Stomach (tissue), 9 donors: ENCODE measurements around the gene CDHR3. TPM values are rescaled to one million over a fixed set of nuclear protein-coding genes. Genes with fewer than 3 reads are reported as not detected.

Experiments
- DNase-seq, 2 donors: peaks; one replicate each; pipeline versions ENCODE4 v3.0.0 to v3.0.0-alpha.2; 2013 to 2019
- H3K27ac ChIP-seq, 5 donors: fragments of 200-600 bp in 4 of 5; sonication (generic) in 4 of 5; one replicate each; pipeline ENCODE4 v1.5.1; 2013 to 2019; ENCODE audit warnings: mild to moderate bottlenecking in 1 of 5, moderate library complexity in 1 of 5
- H3K27me3 ChIP-seq, 3 donors: fragments of 200-600 bp; sonication (generic); one replicate each; pipeline ENCODE4 v1.5.1; 2017 to 2019; ENCODE audit warnings: mixed run types in 1 of 3
- H3K36me3 ChIP-seq, 4 donors: fragments of 200-600 bp; sonication (generic); 1 replicate in 3 of 4; 2 replicates in 1 of 4; pipeline ENCODE4 v1.5.1; 2016 to 2019
- H3K4me1 ChIP-seq, 4 donors: fragments of 200-600 bp; sonication (generic); one replicate each; pipeline ENCODE4 v1.5.1; 2016 to 2019
- H3K4me3 ChIP-seq, 4 donors: fragments of 200-600 bp; sonication (generic) in 3 of 4; one replicate each; pipeline ENCODE4 v1.5.1; 2016 to 2019; ENCODE audit warnings: mild to moderate bottlenecking in 1 of 4
- H3K9me3 ChIP-seq, 4 donors: fragments of 200-600 bp; sonication (generic); one replicate each; pipeline ENCODE4 v1.5.1; 2016 to 2019
- CTCF ChIP-seq, 7 experiments: fragments of 450-650 bp in 4 of 7; fragments of 200-600 bp in 3 of 7; sonication (generic) in 3 of 7; IDR thresholded peaks; one replicate each; pipeline ENCODE4 v1.5.1; 2016 to 2019; ENCODE audit warnings: antibody characterized with exemption in 7 of 7, control low read depth in 2 of 7, mild to moderate bottlenecking in 1 of 7
- EP300 ChIP-seq: sonication (generic); formaldehyde crosslinking; IDR thresholded peaks from one replicate; pipeline ENCODE4 v1.6.1; 2017; ENCODE audit warnings: antibody characterized with exemption
- POLR2A ChIP-seq, 4 donors: fragments of 450-650 bp; IDR thresholded peaks; one replicate each; pipeline ENCODE4 v1.6.1; 2016; ENCODE audit warnings: antibody characterized with exemption in 4 of 4, control low read depth in 2 of 4, mild to moderate bottlenecking in 1 of 4, moderate library complexity in 1 of 4
- POLR2AphosphoS5 ChIP-seq, 3 donors: sonication (generic); formaldehyde crosslinking; IDR thresholded peaks; one replicate each; pipeline ENCODE4 v1.6.1; 2016; ENCODE audit warnings: antibody characterized with exemption in 3 of 3
- WGBS, 5 donors: extraction: QIAGEN DNeasy Blood & Tissue Kit in 3 of 5; methylation state at CpG; one replicate each; pipeline versions ENCODE4 v1.1.5 to v1.1.7; 2013 to 2018; 5-methylcytosine and 5-hydroxymethylcytosine counted together
- intact Hi-C: fragments of 100-400 bp; cut with DNase I; formaldehyde crosslinking; loops from one replicate; pipeline ENCODE4 v1.15.1; 2023; ENCODE audit warnings: low total_unique reads
- polyA plus RNA-seq, 3 donors: library from polyadenylated mRNA; stranded (reverse); fragments of 200-250 nt; gene quantifications; one replicate each; pipeline ENCODE4 v1.2.3, GENCODE V29; 2013
- total RNA-seq, 5 donors: library from RNA; depleted of rRNA; stranded (reverse); fragments of >200 nt; gene quantifications; one replicate each; pipeline versions ENCODE4 v1.1.0 to v1.2.3, GENCODE V29; 2014 to 2016
- donor health status: healthy with polysubstance abuse.
- donor health status: Bipolar disorder and iron deficiency.
- donor health status: healthy.

The CDHR3 gene
- total and polyA plus RNA-seq, 8 donors: 1.2 to 62.5 (median 10.6) TPM

DNA sequence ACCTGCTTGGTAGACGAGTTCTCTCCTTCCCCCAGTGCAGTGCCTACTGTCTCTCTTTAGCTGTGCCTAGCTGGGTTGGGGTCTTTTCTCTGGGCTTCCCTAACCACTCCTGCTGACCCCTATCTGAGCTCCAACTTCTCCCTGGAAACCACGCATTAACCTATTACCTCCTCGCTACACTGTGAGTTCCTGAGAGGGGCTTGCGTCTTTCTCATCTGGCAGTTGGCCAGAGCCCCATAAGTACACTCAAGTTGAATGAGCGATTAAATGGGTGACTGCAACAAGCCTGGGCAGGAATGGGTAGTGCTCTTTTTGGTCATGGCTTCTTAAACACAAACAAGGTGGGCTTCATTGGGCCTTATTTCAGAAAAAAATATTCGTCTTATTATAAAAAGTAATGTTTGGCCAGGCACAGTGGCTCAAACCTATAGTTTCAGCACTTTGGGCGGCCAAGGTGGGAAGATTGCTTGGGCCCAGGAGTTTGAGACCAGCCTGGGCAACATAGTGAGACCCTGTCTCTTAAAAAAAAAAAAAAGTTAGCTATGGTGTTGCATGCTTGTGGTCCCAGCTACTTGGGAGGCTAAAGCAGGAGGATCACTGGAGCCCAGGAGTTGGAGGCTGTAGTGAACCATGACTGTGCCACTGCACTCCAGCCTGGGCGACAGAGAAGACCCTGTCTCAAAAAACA lies 107.6 kb downstream of the CDHR3 start:
- Histone ChIP-seq H3K9me3 (no peaks in the 10 kb centered on the region), H3K27me3 (no peaks in the 10 kb centered on the region), H3K36me3 (no peaks in the 10 kb centered on the region), H3K4me3 (no peak overlapping the region), H3K4me1 (peaks cover 40 to 66% (median 53%) of the 10 kb centered on the region in 4 donors), H3K27ac (peak overlapping the region; percentile 76 to 88 (median 82))
- no peak for DNase-seq
- 79 to 89% (median 83%) methylated on average over 7 to 8 of the region's 8 CpGs for WGBS, 5 donors
- intact Hi-C loops: no loop called here
- TF ChIP-seq CTCF (IDR thresholded peaks at IDR 0.05) (no peak), POLR2A (IDR thresholded peaks at IDR 0.05) (no peak), POLR2AphosphoS5 (IDR thresholded peaks at IDR 0.05) (no peak), EP300 (no peak)

DNA sequence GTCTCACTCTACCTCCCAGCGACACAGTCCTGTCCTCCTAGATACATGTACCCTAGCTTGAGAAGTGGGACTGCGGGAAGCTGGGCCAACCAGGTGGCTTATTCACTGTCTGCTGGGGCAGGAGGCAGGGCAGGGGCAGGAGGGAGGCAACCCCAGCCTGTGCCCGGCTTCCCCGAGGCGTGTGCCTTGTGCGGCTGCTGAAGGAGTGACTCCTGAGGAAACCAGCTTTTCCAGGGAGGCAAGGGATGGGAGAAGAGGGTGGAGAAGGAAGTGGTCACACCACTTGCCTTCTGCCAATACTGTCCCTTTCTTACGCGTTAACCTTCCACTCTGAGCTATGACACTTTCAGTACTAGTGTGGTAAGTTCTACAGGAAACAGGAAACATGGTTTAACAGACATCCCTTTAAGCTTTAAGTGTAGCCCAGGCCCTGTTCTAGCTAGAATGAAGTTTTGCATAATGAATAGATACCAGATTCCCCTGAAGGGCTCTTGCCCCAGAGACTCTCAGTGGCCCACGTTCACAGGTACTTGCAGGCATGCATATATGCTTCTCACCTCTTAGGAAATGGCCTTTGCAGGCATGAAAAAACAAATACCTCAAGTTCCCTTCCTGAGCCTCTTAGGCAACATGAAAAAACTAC lies 108.4 kb downstream of the CDHR3 start:
- Histone ChIP-seq H3K4me3 (no peak overlapping the region), H3K27me3 (no peaks in the 10 kb centered on the region), H3K9me3 (no peaks in the 10 kb centered on the region), H3K4me1 (peaks cover 33 to 58% (median 46%) of the 10 kb centered on the region in 4 donors), H3K27ac (peak overlapping the region; percentile 76 to 88 (median 84)), H3K36me3 (no peaks in the 10 kb centered on the region)
- WGBS, 5 donors: 24 to 53% (median 31%) methylated on average over 9 of the region's 9 CpGs
- peak in 2 of 3 donors; percentile 87 to 90 for TF ChIP-seq POLR2AphosphoS5 (IDR thresholded peaks at IDR 0.05)
- no peak for TF ChIP-seq EP300
- intact Hi-C loops: no loop called here
- DNase-seq: peak; percentile 71 to 87

DNA sequence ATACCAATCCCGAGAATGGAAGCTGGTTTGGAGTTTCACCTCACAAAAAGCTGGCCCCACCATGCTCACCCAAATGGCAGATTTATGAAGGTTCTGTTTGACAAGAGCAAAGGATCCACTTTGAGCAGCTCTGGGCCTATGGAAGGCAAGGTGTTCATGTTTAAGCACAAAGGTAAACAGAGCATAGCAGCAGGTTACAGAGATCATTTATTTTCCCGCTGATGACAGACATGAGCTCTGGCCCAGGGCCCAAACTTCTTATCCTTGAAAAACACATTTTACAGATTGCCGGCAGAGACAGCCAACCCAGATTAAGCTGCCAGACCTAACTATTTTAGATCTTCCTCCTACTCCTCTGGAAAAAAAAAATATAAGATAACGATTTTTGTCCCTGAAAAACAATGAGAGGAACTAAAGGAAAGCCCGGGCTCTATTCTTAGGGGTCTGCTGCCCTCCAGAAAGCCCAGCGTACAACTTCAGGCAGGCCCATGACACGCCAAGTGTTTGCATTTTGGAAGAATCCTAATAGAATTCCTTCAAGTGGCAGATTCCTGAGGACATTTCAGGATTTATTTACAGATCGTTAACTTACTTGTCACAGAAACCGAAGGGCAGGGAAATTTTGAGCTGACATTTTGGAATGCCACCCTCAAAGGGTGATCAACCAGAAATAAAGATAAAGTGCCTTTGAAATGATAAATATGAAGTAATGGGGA lies 109.1 kb downstream of the CDHR3 start:
- H3K9me3 ChIP-seq: no peaks in the 10 kb centered on the region
- no peak overlapping the region for H3K4me3 ChIP-seq
- DNase-seq: peak; percentile 80 to 83
- H3K27me3 ChIP-seq: no peaks in the 10 kb centered on the region
- intact Hi-C loops: no loop called here
- TF ChIP-seq POLR2AphosphoS5 (IDR thresholded peaks at IDR 0.05): peak in 1 of 3 donors; percentile 6
- TF ChIP-seq EP300: no peak
- peak overlapping the region; percentile 76 to 88 (median 84) for H3K27ac ChIP-seq
- H3K36me3 ChIP-seq: no peaks in the 10 kb centered on the region
- WGBS, 5 donors: 20 to 30% (median 24%) methylated on average over 9 of the region's 9 CpGs
- H3K4me1 ChIP-seq: peaks cover 33 to 55% (median 43%) of the 10 kb centered on the region in 4 donors

- DNase-seq: no peak
- no peaks in the 10 kb centered on the region for H3K27me3 ChIP-seq
- peaks cover 33 to 55% (median 43%) of the 10 kb centered on the region in 4 donors for H3K4me1 ChIP-seq
- H3K36me3 ChIP-seq: no peaks in the 10 kb centered on the region
- no peak overlapping the region for H3K4me3 ChIP-seq
- H3K9me3 ChIP-seq: no peaks in the 10 kb centered on the region
- WGBS, 5 donors: 66 to 80% (median 74%) methylated on average over 4 of the region's 4 CpGs
- peak overlapping the region in 4 of 5 donors; percentile 76 to 88 (median 82) for H3K27ac ChIP-seq
- intact Hi-C loops: no loop called here
- TF ChIP-seq CTCF (IDR thresholded peaks at IDR 0.05) (no peak), POLR2A (IDR thresholded peaks at IDR 0.05) (no peak), EP300 (no peak), POLR2AphosphoS5 (IDR thresholded peaks at IDR 0.05) (no peak)
Observed at GRCh38 chr7:106072715-106073091, 109.6 kb downstream of the CDHR3 start.

DNA sequence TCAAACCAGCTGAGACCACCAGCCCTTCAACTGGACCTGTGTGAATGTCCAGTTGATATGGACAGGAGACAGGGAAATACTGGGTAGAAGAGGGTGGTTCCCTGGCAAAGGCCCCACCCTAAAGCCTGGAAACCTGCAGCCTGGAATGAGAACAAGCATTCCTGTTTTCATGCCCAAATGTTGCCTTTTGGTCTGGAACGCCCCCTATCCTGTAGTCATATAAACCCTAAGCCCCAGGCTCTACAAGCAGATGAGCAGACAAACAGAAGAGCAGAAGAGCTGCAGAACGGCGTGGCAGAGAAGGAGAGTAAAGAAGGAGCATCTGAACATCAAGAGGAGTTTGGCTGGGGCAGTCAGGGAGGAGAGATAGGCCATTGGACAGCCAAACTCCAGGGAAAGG lies 110.6 kb downstream of the CDHR3 start:
- intact Hi-C loops: no loop called here
- no peak for TF ChIP-seq EP300
- H3K27ac ChIP-seq: no peak overlapping the region
- DNase-seq: no peak
- H3K4me1 ChIP-seq: peaks cover 33 to 55% (median 39%) of the 10 kb centered on the region in 4 donors
- WGBS, 5 donors: 82 to 92% (median 85%) methylated on average over 3 of the region's 3 CpGs
- no peaks in the 10 kb centered on the region for H3K36me3 ChIP-seq
- no peak overlapping the region for H3K4me3 ChIP-seq
- no peaks in the 10 kb centered on the region for H3K9me3 ChIP-seq
- H3K27me3 ChIP-seq: no peaks in the 10 kb centered on the region
